Testis (tissue), 2 donors: ENCODE measurements around the gene TTC27.

ENCODE experiments used
- CTCF ChIP-seq, 3 experiments: fragments of 450-650 bp in 2 of 3; fragments of 200-600 bp in 1 of 3; sonication (generic) in 1 of 3; IDR thresholded peaks; one replicate each; pipeline ENCODE4 v1.5.1; 2016 to 2019; ENCODE audit warnings: antibody characterized with exemption in 3 of 3, mild to moderate bottlenecking in 2 of 3, moderate library complexity in 1 of 3
- POLR2A ChIP-seq: fragments of 450-650 bp; IDR thresholded peaks from one replicate; pipeline ENCODE4 v1.6.1; 2017; ENCODE audit warnings: antibody characterized with exemption, mild to moderate bottlenecking, moderate library complexity

- TF ChIP-seq CTCF (IDR thresholded peaks at IDR 0.05), result no peak
- no peak for TF ChIP-seq POLR2A
These were observed 16.1 kb upstream of the TTC27 start for GRCh38 chr2:32611771-32612170.
